Brain microvascular endothelial cell (primary cell): ENCODE measurements around the gene C12orf42.

Experiments
- DNase-seq: peaks from one replicate; pipeline ENCODE4 v3.0.0-alpha.2; 2020
- H3K27ac ChIP-seq: fragments of 250-450 bp; sonication (Bioruptor Pico); 2 replicates; pipeline ENCODE4 v1.5.1; 2020; ENCODE audit warnings: mild to moderate bottlenecking, moderate library complexity
- H3K27me3 ChIP-seq: fragments of 250-450 bp; sonication (Bioruptor Pico); replicated peaks from 2 replicates; pipeline ENCODE4 v1.5.1; 2020; ENCODE audit warnings: mild to moderate bottlenecking
- H3K36me3 ChIP-seq: fragments of 250-450 bp; sonication (Bioruptor Pico); replicated peaks from 2 replicates; pipeline ENCODE4 v1.5.1; 2020; ENCODE audit warnings: mild to moderate bottlenecking
- H3K4me3 ChIP-seq: 2 replicates; pipeline ENCODE4 v1.5.1; 2011; ENCODE audit warnings: low read depth, mild to moderate bottlenecking, control low read depth, low read length, moderate library complexity
- CTCF ChIP-seq: IDR thresholded peaks from 2 replicates; pipeline ENCODE4 v1.5.1; 2011; ENCODE audit warnings: low read depth, mild to moderate bottlenecking, moderate library complexity, low read length, control low read depth, inconsistent platforms; ENCODE audit errors: missing control alignments
- in situ Hi-C: cut with HindIII; loops from 2 replicates; pipeline ENCODE4 v1.10.0; 2017; ENCODE audit warnings: low sequenced_read_pairs, low pct_ligation_motif_present

The C12orf42 gene

DNA sequence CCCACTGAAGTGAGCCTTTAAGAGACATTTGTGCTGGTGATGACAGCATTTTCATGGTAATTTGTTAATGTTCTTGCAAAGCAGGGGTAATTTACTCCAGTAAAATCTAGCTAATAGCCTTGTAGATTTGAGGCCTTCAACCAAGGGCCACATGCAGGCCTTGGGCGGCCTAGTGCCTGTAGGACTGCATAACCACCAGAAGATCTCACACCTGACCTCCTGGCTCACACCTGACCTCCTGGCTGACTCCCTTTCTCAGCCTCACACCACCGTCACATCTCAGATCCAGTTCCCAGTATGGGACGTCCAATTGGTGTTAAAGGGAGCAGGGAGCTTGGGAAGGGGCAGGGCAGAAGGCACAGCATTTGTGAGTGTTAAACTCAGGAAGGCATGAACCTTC is 26.9 kb downstream of the C12orf42 start:
- Histone ChIP-seq H3K27me3 (no peaks in the 10 kb centered on the region), H3K27ac (no peak overlapping the region), H3K36me3 (no peaks in the 10 kb centered on the region), H3K4me3 (no peak overlapping the region)
- in situ Hi-C loops = no loop called here
- DNase-seq = no peak
- no peak for TF ChIP-seq CTCF

DNA sequence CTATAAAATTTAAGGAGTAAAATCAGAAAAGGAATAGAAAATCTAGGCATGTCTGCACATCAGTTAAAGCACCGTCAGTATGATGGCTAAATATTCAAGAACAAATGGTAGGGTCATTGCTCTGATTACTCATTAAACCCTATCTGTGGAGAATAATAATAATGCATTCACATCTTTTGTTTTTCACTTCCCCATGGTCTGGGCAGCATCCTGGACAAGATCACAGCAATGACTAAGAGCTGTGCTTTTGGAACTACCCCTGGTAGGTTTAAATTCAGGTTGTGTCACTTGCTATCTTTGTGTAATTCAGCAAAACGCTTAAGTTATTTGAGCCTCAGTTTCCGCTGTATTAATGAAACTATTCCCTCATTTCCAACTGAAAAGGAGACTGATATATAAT is 33.1 kb downstream of the C12orf42 start:
- DNase-seq = no peak
- TF ChIP-seq CTCF = no peak
- in situ Hi-C loops = no loop called here
- no peak overlapping the region for H3K4me3 ChIP-seq
- no peak overlapping the region for H3K27ac ChIP-seq
- no peaks in the 10 kb centered on the region for H3K36me3 ChIP-seq
- H3K27me3 ChIP-seq = no peaks in the 10 kb centered on the region

- no peaks in the 10 kb centered on the region for H3K36me3 ChIP-seq
- no peak for TF ChIP-seq CTCF
- in situ Hi-C loops = no loop called here
Measured at GRCh38 chr12:103457471-103457870, 38.3 kb downstream of the C12orf42 start.

DNA sequence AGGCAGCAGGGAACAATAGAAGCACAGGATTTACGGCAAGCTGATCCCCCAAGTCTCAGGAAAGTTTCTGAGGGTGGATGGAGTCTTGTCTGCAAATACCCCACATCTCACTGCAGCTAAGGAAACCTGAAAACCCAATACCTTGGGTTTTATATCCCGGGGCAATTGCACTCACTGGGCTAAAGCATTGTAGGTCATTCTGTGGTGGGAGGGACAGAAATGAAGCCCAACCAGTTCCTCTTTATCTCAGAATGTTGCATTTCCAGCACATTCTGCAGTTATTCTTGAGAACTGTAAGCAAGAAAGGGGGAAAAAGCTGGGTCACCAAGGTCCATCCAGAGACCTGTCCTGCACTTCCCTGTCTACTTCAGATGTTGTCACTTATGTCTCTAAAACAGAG is 39.8 kb downstream of the C12orf42 start:
- no peak for DNase-seq
- in situ Hi-C loops = no loop called here
- no peak overlapping the region for H3K27ac ChIP-seq
- H3K27me3 ChIP-seq = no peaks in the 10 kb centered on the region
- no peak overlapping the region for H3K4me3 ChIP-seq
- H3K36me3 ChIP-seq = no peaks in the 10 kb centered on the region
- no peak for TF ChIP-seq CTCF

More at GRCh38 chr12:103457471-103457870, 38.3 kb downstream of the C12orf42 start:
- H3K27ac ChIP-seq = no peak overlapping the region
- H3K4me3 ChIP-seq = no peak overlapping the region
- H3K27me3 ChIP-seq = no peaks in the 10 kb centered on the region
- DNase-seq = no peak

DNA sequence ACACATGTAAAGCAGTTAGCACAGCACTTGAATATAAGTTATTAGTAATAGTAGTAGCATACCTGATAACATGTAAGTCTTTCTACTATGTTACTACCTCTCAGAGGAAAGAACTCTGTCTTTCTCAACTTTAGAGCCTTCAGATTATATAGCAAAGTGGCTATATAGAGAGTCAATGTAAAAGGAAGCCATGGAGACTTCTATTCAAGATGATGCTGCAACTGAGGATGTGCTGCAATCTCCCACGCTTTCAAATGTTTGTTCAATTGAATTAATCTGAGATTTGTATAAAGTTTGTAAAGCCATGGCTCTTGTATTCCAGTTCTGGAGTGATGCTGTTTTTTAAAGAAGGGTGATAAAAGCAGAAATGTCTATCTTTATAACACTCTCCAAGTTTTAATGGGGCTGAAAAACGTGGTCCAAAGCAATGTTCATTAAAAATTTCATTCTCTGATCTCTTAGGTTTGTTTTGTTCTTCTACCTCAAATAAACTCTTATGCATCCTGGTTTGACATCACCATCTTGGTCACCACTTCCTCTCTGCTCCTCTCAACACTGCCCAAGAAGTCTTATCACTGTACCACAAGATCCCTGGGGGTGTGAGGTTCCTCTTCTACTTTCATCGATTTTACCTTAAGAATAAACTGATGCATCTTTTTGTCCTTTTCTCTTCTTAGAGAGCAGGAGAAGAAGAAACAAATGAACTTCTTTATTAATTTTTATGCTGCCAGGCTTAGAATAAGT is 40.6 kb downstream of the C12orf42 start:
- DNase-seq = no peak

More for the DNA sequence above, 40.6 kb downstream of the C12orf42 start:
- no peaks in the 10 kb centered on the region for H3K36me3 ChIP-seq
- no peak for TF ChIP-seq CTCF
- in situ Hi-C loops = no loop called here
- H3K27me3 ChIP-seq = no peaks in the 10 kb centered on the region
- H3K27ac ChIP-seq = no peak overlapping the region
- no peak overlapping the region for H3K4me3 ChIP-seq
